K562 (cell line): Measurements from ENCODE around the gene GINS1.

Source experiments
- DNMT1 ChIP-seq: fragments of 450-650 bp; IDR thresholded peaks from 2 replicates; pipeline ENCODE4 v1.6.1; 2016; ENCODE audit warnings: antibody characterized with exemption, mild to moderate bottlenecking
- TF ChIP-seq, protein P1 (sequence below): fragments of 450-650 bp; formaldehyde crosslinking; IDR thresholded peaks from 2 replicates; pipeline ENCODE4 v1.4.0; 2020; ENCODE audit warnings: mild to moderate bottlenecking, moderate library complexity
- TF ChIP-seq, protein P2 (sequence below): sonication (generic); formaldehyde crosslinking; IDR thresholded peaks from 2 replicates; pipeline ENCODE4 v1.8.1; 2022; ENCODE audit warnings: missing genetic modification reagents

DNA sequence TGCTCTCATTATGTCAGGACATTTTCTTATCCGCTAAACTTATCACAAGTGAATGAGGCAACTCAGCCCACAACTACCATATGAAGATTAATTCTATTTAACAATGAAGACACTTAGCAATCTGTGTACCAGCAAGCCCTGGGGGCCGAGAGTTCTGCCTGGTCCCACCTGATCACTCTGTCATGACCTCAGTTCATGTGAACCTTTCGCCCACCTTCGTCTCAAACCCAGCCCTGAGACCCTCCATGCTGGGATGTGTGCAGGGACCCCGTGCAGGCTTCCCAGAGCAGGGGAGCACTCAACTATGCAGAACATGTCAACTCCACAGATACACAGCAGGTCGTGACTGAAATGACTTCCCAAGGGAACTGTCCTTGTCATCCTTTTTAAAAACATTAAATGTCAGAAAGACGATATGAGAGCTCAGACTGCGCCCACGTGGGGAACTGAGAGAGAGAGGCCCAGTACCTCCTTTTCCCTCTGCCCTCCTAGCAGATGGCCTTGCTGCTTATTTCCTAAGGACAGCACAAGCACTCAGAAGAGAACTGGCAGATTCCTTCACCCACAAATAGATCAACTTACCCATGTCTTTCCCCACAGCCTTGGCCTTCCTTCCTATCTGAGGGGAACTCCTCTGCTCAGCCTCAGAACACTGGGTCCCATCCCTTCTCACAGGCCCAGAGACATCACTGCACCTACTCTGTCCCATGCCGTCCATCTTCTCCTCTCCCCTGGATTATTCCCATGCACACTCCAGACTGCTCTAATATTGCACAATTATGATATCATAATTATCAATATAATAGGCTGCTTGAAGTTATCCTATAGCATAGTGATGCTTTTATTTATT lies 28.4 kb upstream of the GINS1 start:
- TF ChIP-seq, protein P1, sequence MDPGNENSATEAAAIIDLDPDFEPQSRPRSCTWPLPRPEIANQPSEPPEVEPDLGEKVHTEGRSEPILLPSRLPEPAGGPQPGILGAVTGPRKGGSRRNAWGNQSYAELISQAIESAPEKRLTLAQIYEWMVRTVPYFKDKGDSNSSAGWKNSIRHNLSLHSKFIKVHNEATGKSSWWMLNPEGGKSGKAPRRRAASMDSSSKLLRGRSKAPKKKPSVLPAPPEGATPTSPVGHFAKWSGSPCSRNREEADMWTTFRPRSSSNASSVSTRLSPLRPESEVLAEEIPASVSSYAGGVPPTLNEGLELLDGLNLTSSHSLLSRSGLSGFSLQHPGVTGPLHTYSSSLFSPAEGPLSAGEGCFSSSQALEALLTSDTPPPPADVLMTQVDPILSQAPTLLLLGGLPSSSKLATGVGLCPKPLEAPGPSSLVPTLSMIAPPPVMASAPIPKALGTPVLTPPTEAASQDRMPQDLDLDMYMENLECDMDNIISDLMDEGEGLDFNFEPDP (CRISPR knock-in tag) = no peak
- TF ChIP-seq, protein P2, sequence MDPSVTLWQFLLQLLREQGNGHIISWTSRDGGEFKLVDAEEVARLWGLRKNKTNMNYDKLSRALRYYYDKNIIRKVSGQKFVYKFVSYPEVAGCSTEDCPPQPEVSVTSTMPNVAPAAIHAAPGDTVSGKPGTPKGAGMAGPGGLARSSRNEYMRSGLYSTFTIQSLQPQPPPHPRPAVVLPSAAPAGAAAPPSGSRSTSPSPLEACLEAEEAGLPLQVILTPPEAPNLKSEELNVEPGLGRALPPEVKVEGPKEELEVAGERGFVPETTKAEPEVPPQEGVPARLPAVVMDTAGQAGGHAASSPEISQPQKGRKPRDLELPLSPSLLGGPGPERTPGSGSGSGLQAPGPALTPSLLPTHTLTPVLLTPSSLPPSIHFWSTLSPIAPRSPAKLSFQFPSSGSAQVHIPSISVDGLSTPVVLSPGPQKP = no peak
- no peak for TF ChIP-seq DNMT1
